Testis (tissue), 2 donors: ENCODE data around the gene PKNOX2.

Experiments used
- POLR2A ChIP-seq: fragments of 450-650 bp; IDR thresholded peaks from one replicate; pipeline ENCODE4 v1.6.1; 2017; ENCODE audit warnings: antibody characterized with exemption, mild to moderate bottlenecking, moderate library complexity
- TF ChIP-seq, protein P1 (sequence below), 3 experiments: fragments of 450-650 bp in 2 of 3; fragments of 200-600 bp in 1 of 3; sonication (generic) in 1 of 3; IDR thresholded peaks; one replicate each; pipeline ENCODE4 v1.5.1; 2016 to 2019; ENCODE audit warnings: antibody characterized with exemption in 3 of 3, mild to moderate bottlenecking in 2 of 3, moderate library complexity in 1 of 3

DNA sequence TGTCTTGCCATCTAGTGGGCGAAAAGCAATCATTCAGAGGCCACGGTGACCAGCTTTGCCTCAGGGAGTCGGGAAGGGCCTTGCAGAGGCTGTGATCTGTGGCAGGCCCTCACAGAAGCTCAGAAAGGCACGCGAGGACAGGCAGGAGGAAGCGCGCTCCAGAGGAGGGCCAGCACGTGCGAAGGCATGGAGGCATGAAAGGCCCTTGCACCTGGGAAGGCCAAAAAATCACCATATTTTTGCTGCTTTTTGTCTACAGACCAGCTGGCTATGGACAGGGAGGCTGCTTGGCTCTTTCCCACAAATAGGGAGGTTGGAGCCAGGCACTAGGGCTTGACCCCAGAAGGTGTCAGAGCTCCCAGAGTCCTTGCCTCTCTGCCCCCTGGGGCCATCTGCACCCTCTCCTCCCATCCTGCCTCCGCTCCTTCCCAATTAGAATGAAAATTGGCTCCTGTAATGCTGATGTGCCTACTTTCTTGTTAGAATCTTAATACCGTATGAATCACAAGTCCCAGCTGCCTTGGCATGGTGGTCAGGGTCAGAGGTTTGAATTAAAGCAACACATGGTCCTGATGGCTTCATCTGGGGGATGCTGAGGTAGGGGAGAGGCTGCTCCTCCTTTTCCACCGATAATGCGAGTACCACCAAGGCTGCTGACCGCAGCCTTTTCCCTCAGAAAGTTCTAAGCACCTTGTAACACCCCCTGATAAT, 262.4 kb downstream of the PKNOX2 start:
- TF ChIP-seq, protein P1, sequence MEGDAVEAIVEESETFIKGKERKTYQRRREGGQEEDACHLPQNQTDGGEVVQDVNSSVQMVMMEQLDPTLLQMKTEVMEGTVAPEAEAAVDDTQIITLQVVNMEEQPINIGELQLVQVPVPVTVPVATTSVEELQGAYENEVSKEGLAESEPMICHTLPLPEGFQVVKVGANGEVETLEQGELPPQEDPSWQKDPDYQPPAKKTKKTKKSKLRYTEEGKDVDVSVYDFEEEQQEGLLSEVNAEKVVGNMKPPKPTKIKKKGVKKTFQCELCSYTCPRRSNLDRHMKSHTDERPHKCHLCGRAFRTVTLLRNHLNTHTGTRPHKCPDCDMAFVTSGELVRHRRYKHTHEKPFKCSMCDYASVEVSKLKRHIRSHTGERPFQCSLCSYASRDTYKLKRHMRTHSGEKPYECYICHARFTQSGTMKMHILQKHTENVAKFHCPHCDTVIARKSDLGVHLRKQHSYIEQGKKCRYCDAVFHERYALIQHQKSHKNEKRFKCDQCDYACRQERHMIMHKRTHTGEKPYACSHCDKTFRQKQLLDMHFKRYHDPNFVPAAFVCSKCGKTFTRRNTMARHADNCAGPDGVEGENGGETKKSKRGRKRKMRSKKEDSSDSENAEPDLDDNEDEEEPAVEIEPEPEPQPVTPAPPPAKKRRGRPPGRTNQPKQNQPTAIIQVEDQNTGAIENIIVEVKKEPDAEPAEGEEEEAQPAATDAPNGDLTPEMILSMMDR (IDR thresholded peaks at IDR 0.05) = no peak
- TF ChIP-seq POLR2A = no peak
